ENCODE data around the gene ACTN3.

ACTN3 gene

DNA sequence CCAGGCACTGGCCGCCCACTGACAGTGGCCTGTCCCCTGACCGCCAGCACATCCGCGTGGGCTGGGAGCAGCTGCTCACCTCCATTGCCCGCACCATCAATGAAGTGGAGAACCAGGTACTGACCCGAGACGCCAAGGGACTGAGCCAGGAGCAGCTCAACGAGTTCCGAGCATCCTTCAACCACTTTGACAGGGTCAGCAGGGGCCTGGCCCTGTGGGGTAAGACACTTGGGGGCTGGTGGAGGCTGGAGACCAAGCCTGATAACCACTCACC, 15.2 kb downstream of the ACTN3 start:
- H3K4me3 ChIP-seq (ENCODE audit: low read depth, low read length) = no peak overlapping the region
- no peak for TF ChIP-seq CTCF (IDR thresholded peaks at IDR 0.05; ENCODE audit: low read depth, low read length)

DNA sequence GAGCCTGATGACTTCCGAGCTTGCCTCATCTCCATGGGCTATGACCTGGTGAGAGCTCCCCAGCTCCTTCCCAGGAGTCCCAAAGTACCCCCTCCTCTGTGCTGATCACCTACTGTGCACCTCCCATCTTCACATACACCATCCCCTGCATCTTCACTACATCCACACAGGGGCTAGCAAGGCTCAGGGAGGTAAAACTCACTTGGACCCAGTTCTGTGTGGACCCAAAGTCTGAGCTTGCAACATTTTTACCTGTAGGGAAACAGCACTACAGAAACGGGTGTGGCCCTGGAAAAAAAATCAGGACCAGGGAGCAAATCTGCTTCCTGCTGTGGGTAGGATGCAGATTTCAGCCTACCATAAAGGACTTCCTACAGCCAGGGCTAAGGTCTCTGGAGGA, 15.6 kb downstream of the ACTN3 start:
- H3K4me3 ChIP-seq (ENCODE audit: low read depth, low read length) = no peak overlapping the region
- TF ChIP-seq CTCF (IDR thresholded peaks at IDR 0.05; ENCODE audit: low read depth, low read length) = no peak

GRCh38 chr11:66562907-66563583, 16.3 kb downstream of the ACTN3 start:
- no peak overlapping the region for H3K4me3 ChIP-seq (ENCODE audit: low read depth, low read length)
- no peak for TF ChIP-seq CTCF (IDR thresholded peaks at IDR 0.05; ENCODE audit: low read depth, low read length)

GRCh38 chr11:66563832-66564231, 17.1 kb downstream of the ACTN3 start:
- TF ChIP-seq CTCF (IDR thresholded peaks at IDR 0.05; ENCODE audit: low read depth, low read length) = no peak
- no peak overlapping the region for H3K4me3 ChIP-seq (ENCODE audit: low read depth, low read length)

GRCh38 chr11:66564538-66564937, 17.8 kb downstream of the ACTN3 start:
- no peak for TF ChIP-seq CTCF (IDR thresholded peaks at IDR 0.05; ENCODE audit: low read depth, low read length)
- no peak overlapping the region for H3K4me3 ChIP-seq (ENCODE audit: low read depth, low read length)

- no peak overlapping the region for H3K4me3 ChIP-seq (ENCODE audit: low read depth, low read length)
- TF ChIP-seq CTCF (IDR thresholded peaks at IDR 0.05; ENCODE audit: low read depth, low read length) = no peak
These were observed 18.3 kb downstream of the ACTN3 start for GRCh38 chr11:66564984-66565383.

DNA sequence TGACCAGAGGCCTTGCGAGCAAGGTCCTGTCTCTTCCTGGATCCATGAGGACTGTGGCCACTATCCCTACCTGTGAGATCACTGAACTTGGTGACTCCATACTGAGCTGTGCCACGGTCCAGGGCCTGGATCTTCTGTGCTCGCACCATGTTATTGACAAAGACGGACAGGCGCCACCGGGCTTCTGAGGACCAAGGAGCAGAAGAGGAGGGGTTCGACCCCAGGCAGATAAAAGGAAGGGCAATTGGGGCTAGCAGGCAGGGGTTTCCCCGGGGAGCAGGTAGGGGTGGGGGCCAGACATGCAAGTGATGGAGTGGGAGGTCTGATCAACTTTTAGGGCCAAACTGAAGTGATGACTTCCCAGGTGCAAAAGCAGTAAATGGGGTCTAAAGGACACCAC, 19.5 kb downstream of the ACTN3 start:
- TF ChIP-seq CTCF (IDR thresholded peaks at IDR 0.05; ENCODE audit: low read depth, low read length) = no peak
- no peak overlapping the region for H3K4me3 ChIP-seq (ENCODE audit: low read depth, low read length)

All from WI38 (cell line).